Measurements from ENCODE around the gene PAPPA2.

DNA sequence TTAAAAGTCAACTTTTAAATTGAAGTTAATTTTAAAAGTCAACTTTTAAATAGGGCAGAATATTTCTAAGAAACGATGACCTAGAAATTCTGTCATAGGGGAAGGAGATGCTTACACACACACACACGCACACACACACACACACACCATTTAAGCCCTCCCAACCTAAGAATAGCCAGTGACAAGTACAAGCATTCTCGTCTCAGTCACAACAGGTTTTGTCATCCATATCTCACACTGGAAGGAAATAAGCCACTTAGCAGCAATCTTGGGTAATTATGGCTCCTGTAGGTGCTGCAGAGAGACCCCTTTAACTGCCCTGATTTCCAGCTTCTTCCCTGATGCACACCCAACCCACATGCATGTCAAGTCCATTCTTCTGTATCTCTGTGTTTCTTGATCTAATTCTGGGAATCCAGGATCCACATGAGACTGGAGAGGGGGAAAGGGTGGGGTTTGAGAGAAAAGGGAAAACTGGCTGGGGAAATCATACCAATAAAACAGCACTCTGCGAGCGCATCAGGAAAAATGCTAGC is 338.1 kb downstream of the PAPPA2 start:
- TF ChIP-seq, protein P1, sequence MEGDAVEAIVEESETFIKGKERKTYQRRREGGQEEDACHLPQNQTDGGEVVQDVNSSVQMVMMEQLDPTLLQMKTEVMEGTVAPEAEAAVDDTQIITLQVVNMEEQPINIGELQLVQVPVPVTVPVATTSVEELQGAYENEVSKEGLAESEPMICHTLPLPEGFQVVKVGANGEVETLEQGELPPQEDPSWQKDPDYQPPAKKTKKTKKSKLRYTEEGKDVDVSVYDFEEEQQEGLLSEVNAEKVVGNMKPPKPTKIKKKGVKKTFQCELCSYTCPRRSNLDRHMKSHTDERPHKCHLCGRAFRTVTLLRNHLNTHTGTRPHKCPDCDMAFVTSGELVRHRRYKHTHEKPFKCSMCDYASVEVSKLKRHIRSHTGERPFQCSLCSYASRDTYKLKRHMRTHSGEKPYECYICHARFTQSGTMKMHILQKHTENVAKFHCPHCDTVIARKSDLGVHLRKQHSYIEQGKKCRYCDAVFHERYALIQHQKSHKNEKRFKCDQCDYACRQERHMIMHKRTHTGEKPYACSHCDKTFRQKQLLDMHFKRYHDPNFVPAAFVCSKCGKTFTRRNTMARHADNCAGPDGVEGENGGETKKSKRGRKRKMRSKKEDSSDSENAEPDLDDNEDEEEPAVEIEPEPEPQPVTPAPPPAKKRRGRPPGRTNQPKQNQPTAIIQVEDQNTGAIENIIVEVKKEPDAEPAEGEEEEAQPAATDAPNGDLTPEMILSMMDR (IDR thresholded peaks at IDR 0.05), result no peak
- no peak for TF ChIP-seq POLR2AphosphoS5 (IDR thresholded peaks at IDR 0.05)
